Suprapubic skin (tissue), 3 donors: Measurements from ENCODE around the gene GARS1.

Experiments used
- POLR2A ChIP-seq, 2 donors: fragments of 450-650 bp; IDR thresholded peaks; one replicate each; pipeline ENCODE4 v1.6.1; 2017; ENCODE audit warnings: antibody characterized with exemption in 2 of 2, mild to moderate bottlenecking in 2 of 2, moderate library complexity in 2 of 2
- TF ChIP-seq, protein P1 (sequence below), 2 donors: fragments of 200-600 bp in 1 of 2; fragments of 450-650 bp in 1 of 2; sonication (generic) in 1 of 2; IDR thresholded peaks; one replicate each; pipeline ENCODE4 v1.5.1; 2016 to 2019; ENCODE audit warnings: antibody characterized with exemption in 2 of 2, mild to moderate bottlenecking in 1 of 2, moderate library complexity in 1 of 2

- TF ChIP-seq, protein P1, sequence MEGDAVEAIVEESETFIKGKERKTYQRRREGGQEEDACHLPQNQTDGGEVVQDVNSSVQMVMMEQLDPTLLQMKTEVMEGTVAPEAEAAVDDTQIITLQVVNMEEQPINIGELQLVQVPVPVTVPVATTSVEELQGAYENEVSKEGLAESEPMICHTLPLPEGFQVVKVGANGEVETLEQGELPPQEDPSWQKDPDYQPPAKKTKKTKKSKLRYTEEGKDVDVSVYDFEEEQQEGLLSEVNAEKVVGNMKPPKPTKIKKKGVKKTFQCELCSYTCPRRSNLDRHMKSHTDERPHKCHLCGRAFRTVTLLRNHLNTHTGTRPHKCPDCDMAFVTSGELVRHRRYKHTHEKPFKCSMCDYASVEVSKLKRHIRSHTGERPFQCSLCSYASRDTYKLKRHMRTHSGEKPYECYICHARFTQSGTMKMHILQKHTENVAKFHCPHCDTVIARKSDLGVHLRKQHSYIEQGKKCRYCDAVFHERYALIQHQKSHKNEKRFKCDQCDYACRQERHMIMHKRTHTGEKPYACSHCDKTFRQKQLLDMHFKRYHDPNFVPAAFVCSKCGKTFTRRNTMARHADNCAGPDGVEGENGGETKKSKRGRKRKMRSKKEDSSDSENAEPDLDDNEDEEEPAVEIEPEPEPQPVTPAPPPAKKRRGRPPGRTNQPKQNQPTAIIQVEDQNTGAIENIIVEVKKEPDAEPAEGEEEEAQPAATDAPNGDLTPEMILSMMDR (IDR thresholded peaks at IDR 0.05) = no peak
- TF ChIP-seq POLR2A (IDR thresholded peaks at IDR 0.05) = no peak
Measured at GRCh38 chr7:30566596-30566995, 28.1 kb upstream of the GARS1 start.
